Measurements from ENCODE around the gene PPP2R5D.

The PPP2R5D gene

GRCh38 chr6:43020847-43021246, 36.5 kb downstream of the PPP2R5D start:
- Mint-ChIP-seq H3K27ac (peak overlapping the region; percentile 65), H3K36me3 (ENCODE audit: low read depth) (peaks cover 28% of the 10 kb centered on the region), H3K9me3 (no peaks in the 10 kb centered on the region), H3K4me1 (ENCODE audit: low read depth) (peaks cover 47% of the 10 kb centered on the region), H3K27me3 (no peaks in the 10 kb centered on the region), H3K4me3 (peak overlapping the region; percentile 98)

GRCh38 chr6:43021270-43022047, 37.1 kb downstream of the PPP2R5D start, which contains the start of gene RRP36:
RRP36 (plus strand) TSS chr6:43021623; CDS start chr6:43021655, 32 bp downstream.
- Mint-ChIP-seq H3K36me3 (ENCODE audit: low read depth) (peaks cover 33% of the 10 kb centered on the region), H3K9me3 (no peaks in the 10 kb centered on the region), H3K27me3 (no peaks in the 10 kb centered on the region), H3K4me3 (peak within 1 kb of the TSS; percentile 98), H3K4me1 (ENCODE audit: low read depth) (peaks cover 41% of the 10 kb centered on the region), H3K27ac (peak within 1 kb of the TSS; percentile 92)

- H3K36me3 Mint-ChIP-seq (ENCODE audit: low read depth) = peaks cover 46% of the 10 kb centered on the region
- H3K9me3 Mint-ChIP-seq = no peaks in the 10 kb centered on the region
- H3K27ac Mint-ChIP-seq = peak overlapping the region; percentile 72
- peaks cover 36% of the 10 kb centered on the region for H3K4me1 Mint-ChIP-seq (ENCODE audit: low read depth)
- H3K4me3 Mint-ChIP-seq = peak overlapping the region; percentile 10
- no peaks in the 10 kb centered on the region for H3K27me3 Mint-ChIP-seq
Observed at GRCh38 chr6:43024436-43024835, 40.1 kb downstream of the PPP2R5D start.

- Mint-ChIP-seq H3K9me3 (no peaks in the 10 kb centered on the region), H3K36me3 (ENCODE audit: low read depth) (peaks cover 54% of the 10 kb centered on the region), H3K4me1 (ENCODE audit: low read depth) (peaks cover 26% of the 10 kb centered on the region), H3K4me3 (no peak overlapping the region), H3K27me3 (no peaks in the 10 kb centered on the region), H3K27ac (no peak overlapping the region)
Observed at GRCh38 chr6:43026365-43026764, 42.0 kb downstream of the PPP2R5D start.

GRCh38 chr6:43029120-43029519, 44.8 kb downstream of the PPP2R5D start:
- H3K36me3 Mint-ChIP-seq (ENCODE audit: low read depth) = peaks cover 60% of the 10 kb centered on the region

GRCh38 chr6:43032326-43032725, 48.0 kb downstream of the PPP2R5D start:
- Mint-ChIP-seq H3K27ac (no peak overlapping the region), H3K9me3 (no peaks in the 10 kb centered on the region), H3K36me3 (ENCODE audit: low read depth) (peaks cover 46% of the 10 kb centered on the region), H3K27me3 (no peaks in the 10 kb centered on the region), H3K4me1 (ENCODE audit: low read depth) (no peaks in the 10 kb centered on the region), H3K4me3 (no peak overlapping the region)

More at GRCh38 chr6:43029120-43029519, 44.8 kb downstream of the PPP2R5D start:
- Mint-ChIP-seq H3K4me3 (no peak overlapping the region), H3K27ac (no peak overlapping the region), H3K27me3 (no peaks in the 10 kb centered on the region), H3K4me1 (ENCODE audit: low read depth) (peaks cover 7% of the 10 kb centered on the region), H3K9me3 (no peaks in the 10 kb centered on the region)

- Mint-ChIP-seq H3K36me3 (ENCODE audit: low read depth) (peaks cover 40% of the 10 kb centered on the region), H3K27ac (peak overlapping the region; percentile 27), H3K4me1 (ENCODE audit: low read depth) (no peaks in the 10 kb centered on the region), H3K27me3 (no peaks in the 10 kb centered on the region), H3K9me3 (no peaks in the 10 kb centered on the region), H3K4me3 (no peak overlapping the region)
Observed at GRCh38 chr6:43033496-43034189, 49.3 kb downstream of the PPP2R5D start.

GRCh38 chr6:43034190-43034525, 49.8 kb downstream of the PPP2R5D start:
- Mint-ChIP-seq H3K27me3 (no peaks in the 10 kb centered on the region), H3K4me1 (ENCODE audit: low read depth) (no peaks in the 10 kb centered on the region), H3K4me3 (no peak overlapping the region), H3K9me3 (no peaks in the 10 kb centered on the region), H3K27ac (no peak overlapping the region), H3K36me3 (ENCODE audit: low read depth) (peaks cover 36% of the 10 kb centered on the region)

- no peaks in the 10 kb centered on the region for H3K27me3 Mint-ChIP-seq
- no peak overlapping the region for H3K4me3 Mint-ChIP-seq
- no peaks in the 10 kb centered on the region for H3K4me1 Mint-ChIP-seq (ENCODE audit: low read depth)
- H3K36me3 Mint-ChIP-seq (ENCODE audit: low read depth) = peaks cover 33% of the 10 kb centered on the region
- no peaks in the 10 kb centered on the region for H3K9me3 Mint-ChIP-seq
- no peak overlapping the region for H3K27ac Mint-ChIP-seq
Observed at GRCh38 chr6:43035495-43036194, 51.3 kb downstream of the PPP2R5D start.

GRCh38 chr6:43036712-43037111, 52.3 kb downstream of the PPP2R5D start:
- H3K27me3 Mint-ChIP-seq = no peaks in the 10 kb centered on the region
- H3K4me3 Mint-ChIP-seq = no peak overlapping the region
- no peaks in the 10 kb centered on the region for H3K4me1 Mint-ChIP-seq (ENCODE audit: low read depth)
- peaks cover 33% of the 10 kb centered on the region for H3K36me3 Mint-ChIP-seq (ENCODE audit: low read depth)
- no peaks in the 10 kb centered on the region for H3K9me3 Mint-ChIP-seq
- no peak overlapping the region for H3K27ac Mint-ChIP-seq

- Mint-ChIP-seq H3K36me3 (ENCODE audit: low read depth) (peaks cover 31% of the 10 kb centered on the region), H3K4me3 (no peak overlapping the region), H3K27ac (no peak overlapping the region), H3K4me1 (ENCODE audit: low read depth) (no peaks in the 10 kb centered on the region), H3K9me3 (no peaks in the 10 kb centered on the region), H3K27me3 (no peaks in the 10 kb centered on the region)
Observed at GRCh38 chr6:43037197-43037596, 52.8 kb downstream of the PPP2R5D start.

GRCh38 chr6:43037706-43038105, 53.3 kb downstream of the PPP2R5D start:
- H3K4me3 Mint-ChIP-seq = no peak overlapping the region
- no peak overlapping the region for H3K27ac Mint-ChIP-seq
- peaks cover 35% of the 10 kb centered on the region for H3K36me3 Mint-ChIP-seq (ENCODE audit: low read depth)
- no peaks in the 10 kb centered on the region for H3K9me3 Mint-ChIP-seq
- no peaks in the 10 kb centered on the region for H3K4me1 Mint-ChIP-seq (ENCODE audit: low read depth)
- H3K27me3 Mint-ChIP-seq = no peaks in the 10 kb centered on the region

GRCh38 chr6:43038727-43039126, 54.4 kb downstream of the PPP2R5D start:
- Mint-ChIP-seq H3K9me3 (no peaks in the 10 kb centered on the region), H3K36me3 (ENCODE audit: low read depth) (peaks cover 36% of the 10 kb centered on the region), H3K27ac (no peak overlapping the region), H3K4me3 (no peak overlapping the region), H3K4me1 (ENCODE audit: low read depth) (no peaks in the 10 kb centered on the region), H3K27me3 (no peaks in the 10 kb centered on the region)

- no peaks in the 10 kb centered on the region for H3K27me3 Mint-ChIP-seq
- H3K36me3 Mint-ChIP-seq (ENCODE audit: low read depth) = peaks cover 38% of the 10 kb centered on the region
- H3K27ac Mint-ChIP-seq = no peak overlapping the region
- H3K4me3 Mint-ChIP-seq = no peak overlapping the region
- H3K9me3 Mint-ChIP-seq = no peaks in the 10 kb centered on the region
- no peaks in the 10 kb centered on the region for H3K4me1 Mint-ChIP-seq (ENCODE audit: low read depth)
Observed at GRCh38 chr6:43040542-43041257, 56.3 kb downstream of the PPP2R5D start.

All from stimulated activated naive CD8-positive, alpha-beta T cell treated with anti-CD3 and anti-CD28 coated beads, Interleukin-15, Interleukin-2, amounts not matched to agents 100 ng/mL and 50 ng/mL, for 24 hours (primary cell).